Thoracic aorta (tissue), 2 donors: ENCODE measurements around the gene KCTD5. TPM values are rescaled to one million over a fixed set of nuclear protein-coding genes. Genes with fewer than 3 reads are reported as not detected.

ENCODE experiments used
- ATAC-seq: fragments of 150-250 bp; one replicate; pipeline ENCODE4 v1.8.0; 2017; ENCODE audit warnings: low read depth; ENCODE audit not compliant: insufficient number of reproducible peaks, low FRiP score
- DNase-seq: peaks from one replicate; pipeline ENCODE4 v3.0.0-alpha.2; 2020; ENCODE audit warnings: low spot score
- H3K27ac ChIP-seq, 2 donors: fragments of 200-600 bp; sonication (generic); 1 replicate in 1 of 2; 2 replicates in 1 of 2; pipeline ENCODE4 v1.5.1; 2016; ENCODE audit warnings: mild to moderate bottlenecking in 2 of 2, moderate library complexity in 2 of 2
- H3K27me3 ChIP-seq: fragments of 200-600 bp; sonication (generic); replicated peaks from 2 replicates; pipeline ENCODE4 v1.6.0; 2016; ENCODE audit warnings: mild to moderate bottlenecking; ENCODE audit not compliant: insufficient read depth
- H3K36me3 ChIP-seq: fragments of 200-600 bp; sonication (generic); one replicate; pipeline ENCODE4 v1.5.1; 2016
- H3K4me1 ChIP-seq, 2 donors: fragments of 200-600 bp; sonication (generic); 1 replicate in 1 of 2; 2 replicates in 1 of 2; pipeline versions ENCODE4 v1.5.1 to v1.6.0; 2016; ENCODE audit warnings: low read depth in 2 of 2, mild to moderate bottlenecking in 1 of 2; ENCODE audit not compliant: control insufficient read depth in 1 of 2
- H3K4me3 ChIP-seq: fragments of 200-600 bp; sonication (generic); 2 replicates; pipeline ENCODE4 v1.5.1; 2016; ENCODE audit warnings: mild to moderate bottlenecking
- H3K9me3 ChIP-seq: fragments of 200-600 bp; sonication (generic); 2 replicates; pipeline ENCODE4 v1.5.1; 2016
- total RNA-seq, 2 donors: library from RNA; depleted of rRNA; stranded (reverse); fragments of >200 nt; gene quantifications; one replicate each; pipeline versions ENCODE4 v1.1.0 to v1.2.3, GENCODE V29; 2016
- TF ChIP-seq, protein P1 (sequence below): fragments of 200-600 bp; sonication (generic); IDR thresholded peaks from one replicate; pipeline ENCODE4 v1.5.1; 2019; ENCODE audit warnings: antibody characterized with exemption

KCTD5 gene
- total RNA-seq, 2 donors from 2014 or later: 13.8 to 19.2 TPM

DNA sequence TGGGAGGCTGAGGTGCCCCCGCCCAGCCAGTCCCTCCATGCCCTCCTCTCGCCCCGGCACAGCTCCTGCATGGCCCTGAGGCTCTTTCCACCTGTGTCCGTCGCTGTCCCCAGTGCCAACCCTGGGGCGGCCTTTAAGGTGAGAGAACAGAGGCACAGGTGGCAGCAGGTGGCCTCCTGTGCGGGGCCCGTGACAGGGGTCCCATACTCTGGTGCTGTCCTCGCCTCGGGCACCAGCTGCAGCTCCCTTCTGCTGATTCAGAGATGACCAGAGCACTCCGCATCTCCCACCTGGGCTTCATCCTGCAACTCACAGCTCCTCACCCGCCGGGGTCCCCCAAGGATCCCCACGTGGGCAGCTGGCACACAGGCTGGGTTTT is 29.7 kb downstream of the KCTD5 start:
- no peaks in the 10 kb centered on the region for H3K27me3 ChIP-seq
- TF ChIP-seq, protein P1, sequence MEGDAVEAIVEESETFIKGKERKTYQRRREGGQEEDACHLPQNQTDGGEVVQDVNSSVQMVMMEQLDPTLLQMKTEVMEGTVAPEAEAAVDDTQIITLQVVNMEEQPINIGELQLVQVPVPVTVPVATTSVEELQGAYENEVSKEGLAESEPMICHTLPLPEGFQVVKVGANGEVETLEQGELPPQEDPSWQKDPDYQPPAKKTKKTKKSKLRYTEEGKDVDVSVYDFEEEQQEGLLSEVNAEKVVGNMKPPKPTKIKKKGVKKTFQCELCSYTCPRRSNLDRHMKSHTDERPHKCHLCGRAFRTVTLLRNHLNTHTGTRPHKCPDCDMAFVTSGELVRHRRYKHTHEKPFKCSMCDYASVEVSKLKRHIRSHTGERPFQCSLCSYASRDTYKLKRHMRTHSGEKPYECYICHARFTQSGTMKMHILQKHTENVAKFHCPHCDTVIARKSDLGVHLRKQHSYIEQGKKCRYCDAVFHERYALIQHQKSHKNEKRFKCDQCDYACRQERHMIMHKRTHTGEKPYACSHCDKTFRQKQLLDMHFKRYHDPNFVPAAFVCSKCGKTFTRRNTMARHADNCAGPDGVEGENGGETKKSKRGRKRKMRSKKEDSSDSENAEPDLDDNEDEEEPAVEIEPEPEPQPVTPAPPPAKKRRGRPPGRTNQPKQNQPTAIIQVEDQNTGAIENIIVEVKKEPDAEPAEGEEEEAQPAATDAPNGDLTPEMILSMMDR: no peak
- DNase-seq: no peak
- no peak overlapping the region for H3K4me3 ChIP-seq
- peaks cover 14% of the 10 kb centered on the region for H3K36me3 ChIP-seq
- no peaks in the 10 kb centered on the region for H3K9me3 ChIP-seq
- peaks cover 0 to 6% of the 10 kb centered on the region in 2 donors for H3K4me1 ChIP-seq
- no peak overlapping the region for H3K27ac ChIP-seq
- ATAC-seq: no peak

DNA sequence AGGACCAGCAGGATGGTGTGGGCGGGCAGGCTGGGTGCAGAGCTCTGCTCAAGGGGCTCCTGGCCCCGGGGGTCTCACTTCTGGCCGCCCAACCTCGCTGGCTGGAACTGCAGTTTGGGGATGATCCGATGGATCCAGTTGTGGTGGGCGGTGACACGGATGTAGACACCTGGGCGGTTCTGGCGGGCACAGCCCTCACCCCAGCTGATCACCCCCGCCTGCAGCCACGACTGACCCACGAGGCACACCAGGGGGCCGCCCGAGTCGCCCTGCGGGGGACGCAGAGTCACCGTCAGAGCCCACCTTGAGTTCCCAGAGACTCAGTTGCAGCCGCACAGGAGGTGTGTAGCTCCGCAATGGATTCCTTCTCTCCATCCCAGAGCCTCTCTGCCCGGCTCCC is 30.2 kb downstream of the KCTD5 start:
- Histone ChIP-seq H3K4me3 (no peak overlapping the region), H3K27ac (no peak overlapping the region), H3K9me3 (no peaks in the 10 kb centered on the region), H3K27me3 (no peaks in the 10 kb centered on the region), H3K36me3 (peaks cover 11% of the 10 kb centered on the region), H3K4me1 (peaks cover 0 to 6% of the 10 kb centered on the region in 2 donors)
- DNase-seq (no peak), ATAC-seq (no peak)
- TF ChIP-seq, protein P1: no peak

DNA sequence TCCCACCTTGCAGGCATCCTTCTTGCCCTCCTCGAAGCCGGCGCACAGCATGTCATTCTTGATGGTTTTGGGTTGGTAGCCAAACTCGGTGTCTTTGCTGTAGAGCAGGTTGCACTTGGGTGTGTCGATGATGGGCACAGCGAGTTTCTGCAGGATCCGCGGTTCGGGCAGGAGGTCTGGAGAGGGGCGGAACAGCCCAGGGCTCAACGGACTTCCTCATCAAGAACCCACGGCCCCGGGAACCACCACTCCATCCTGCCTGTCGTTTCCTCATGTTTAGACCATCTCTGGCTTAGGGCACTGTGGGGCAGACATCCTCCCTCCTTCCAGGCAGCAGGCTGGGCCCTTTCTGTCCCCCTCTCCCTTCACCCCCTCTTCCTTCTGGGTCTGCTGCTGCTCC is 31.2 kb downstream of the KCTD5 start:
- Histone ChIP-seq H3K9me3 (no peaks in the 10 kb centered on the region), H3K27me3 (no peaks in the 10 kb centered on the region), H3K36me3 (peaks cover under 1% of the 10 kb centered on the region), H3K4me3 (no peak overlapping the region), H3K4me1 (peaks cover 0 to 6% of the 10 kb centered on the region in 2 donors), H3K27ac (no peak overlapping the region)
- TF ChIP-seq, protein P1: no peak
- ATAC-seq (no peak), DNase-seq (no peak)

DNA sequence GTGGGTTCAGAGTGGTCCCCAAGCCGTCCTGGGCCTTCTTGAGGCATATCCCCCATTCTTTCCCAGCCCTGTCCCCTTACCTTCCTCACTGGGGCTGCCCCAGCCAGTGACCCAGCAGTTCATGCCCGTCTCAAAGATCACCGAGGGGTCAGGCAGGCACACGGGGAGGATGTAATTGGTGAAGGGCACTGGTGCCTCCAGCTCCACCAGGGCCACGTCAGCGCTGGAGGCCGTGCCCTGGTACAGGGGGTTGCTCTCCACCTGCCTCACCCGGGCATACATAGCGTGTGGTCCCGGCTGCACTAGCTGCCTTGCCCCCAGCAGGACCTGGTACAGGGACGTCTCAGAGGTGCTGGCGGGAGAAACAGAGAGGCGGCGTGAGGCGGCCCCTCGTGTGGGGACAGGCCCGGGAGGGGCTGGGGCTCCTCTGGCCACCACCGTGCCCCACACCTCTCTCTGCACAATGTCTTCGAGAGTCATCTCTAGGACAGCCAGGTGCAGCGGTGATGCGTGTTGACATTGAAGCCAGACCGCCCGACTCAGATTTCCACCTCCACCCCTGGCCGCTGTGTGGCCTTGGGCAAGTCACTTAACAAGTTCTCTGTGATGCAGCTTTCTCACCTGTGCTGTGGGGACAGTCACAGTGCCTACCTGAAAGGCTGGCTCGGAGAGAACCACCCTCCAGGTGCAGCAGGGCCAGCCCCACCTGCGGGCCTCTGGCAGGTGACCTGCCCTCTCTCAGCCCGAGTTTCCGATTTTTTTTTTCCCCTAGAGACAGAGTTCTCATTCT is 31.9 kb downstream of the KCTD5 start:
- no peak overlapping the region for H3K4me3 ChIP-seq
- no peaks in the 10 kb centered on the region for H3K27me3 ChIP-seq
- H3K27ac ChIP-seq: no peak overlapping the region
- ATAC-seq (no peak), DNase-seq (no peak)
- H3K4me1 ChIP-seq: peaks cover 0 to 6% of the 10 kb centered on the region in 2 donors
- no peaks in the 10 kb centered on the region for H3K9me3 ChIP-seq
- no peaks in the 10 kb centered on the region for H3K36me3 ChIP-seq
- TF ChIP-seq, protein P1: no peak

DNA sequence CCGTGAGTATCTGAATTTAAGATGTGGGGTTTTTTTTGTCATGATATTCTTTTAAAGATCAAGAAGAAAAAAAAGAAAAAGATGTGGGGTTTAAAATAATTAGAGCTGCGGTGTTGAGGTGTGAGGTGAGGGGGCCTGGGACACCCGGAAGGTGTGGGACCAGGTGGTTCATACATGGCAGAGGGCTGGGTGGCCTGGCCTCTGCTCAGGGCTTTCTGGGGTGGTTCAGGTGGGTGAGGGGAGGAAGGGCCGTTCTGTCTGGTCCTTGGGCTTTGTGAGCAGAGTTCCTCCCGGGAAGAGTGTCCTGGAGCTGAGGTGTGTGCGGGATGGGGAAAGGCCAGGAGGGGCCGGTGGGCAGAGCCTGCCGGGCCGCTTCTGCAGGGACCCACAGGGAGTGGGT is 32.7 kb downstream of the KCTD5 start:
- Histone ChIP-seq H3K4me3 (no peak overlapping the region), H3K9me3 (no peaks in the 10 kb centered on the region), H3K27me3 (no peaks in the 10 kb centered on the region), H3K36me3 (no peaks in the 10 kb centered on the region), H3K4me1 (peaks cover 0 to 6% of the 10 kb centered on the region in 2 donors), H3K27ac (no peak overlapping the region)
- ATAC-seq (no peak), DNase-seq (no peak)
- TF ChIP-seq, protein P1: no peak
